ENCODE results near the gene LAMA2. TPM values are rescaled to one million over a fixed set of nuclear protein-coding genes. Genes with fewer than 3 reads are reported as not detected.

LAMA2 gene
- total RNA-seq, 1 donor from 2014 or later: 1.8 TPM

DNA sequence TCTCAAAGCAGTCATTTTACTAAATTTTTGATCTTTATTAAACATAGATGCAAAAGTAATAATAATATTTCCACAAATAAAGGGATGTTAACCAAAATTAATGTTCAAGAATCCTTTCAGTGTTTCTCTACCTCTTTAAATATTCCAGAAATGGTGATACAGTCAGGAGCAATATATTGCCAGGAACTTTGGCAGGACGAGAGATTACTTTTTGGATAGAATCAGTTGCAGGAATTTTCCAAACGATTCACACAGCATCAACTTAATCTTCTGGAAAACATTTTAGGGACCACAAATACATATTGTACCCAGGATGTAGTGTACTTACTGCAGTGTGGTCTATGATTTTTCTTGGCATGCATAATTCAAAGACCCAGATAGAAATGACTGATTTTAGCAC, 125.7 kb downstream of the LAMA2 start:
- H3K4me3 Mint-ChIP-seq (ENCODE audit: unreplicated experiment): no peak overlapping the region
- no peaks in the 10 kb centered on the region for H3K27me3 ChIP-seq (ENCODE audit: insufficient read depth, low read length)
- H3K4me1 ChIP-seq (ENCODE audit: insufficient read depth, low read length): no peaks in the 10 kb centered on the region
- no peak overlapping the region for H3K9ac ChIP-seq (ENCODE audit: low read length)
- DNase-seq (ENCODE audit: low read depth): no peak
- H3K79me2 ChIP-seq (ENCODE audit: insufficient read depth, low read length): no peaks in the 10 kb centered on the region
- H3K36me3 ChIP-seq (ENCODE audit: insufficient read depth, low read length): no peaks in the 10 kb centered on the region
- peaks cover 7% of the 10 kb centered on the region for H3K4me1 Mint-ChIP-seq (ENCODE audit: low read depth, unreplicated experiment)
- no peak overlapping the region for H3K4me2 ChIP-seq (ENCODE audit: low read length)
- no peaks in the 10 kb centered on the region for H3K36me3 Mint-ChIP-seq (ENCODE audit: low read depth, unreplicated experiment)
- TF ChIP-seq, protein P1, sequence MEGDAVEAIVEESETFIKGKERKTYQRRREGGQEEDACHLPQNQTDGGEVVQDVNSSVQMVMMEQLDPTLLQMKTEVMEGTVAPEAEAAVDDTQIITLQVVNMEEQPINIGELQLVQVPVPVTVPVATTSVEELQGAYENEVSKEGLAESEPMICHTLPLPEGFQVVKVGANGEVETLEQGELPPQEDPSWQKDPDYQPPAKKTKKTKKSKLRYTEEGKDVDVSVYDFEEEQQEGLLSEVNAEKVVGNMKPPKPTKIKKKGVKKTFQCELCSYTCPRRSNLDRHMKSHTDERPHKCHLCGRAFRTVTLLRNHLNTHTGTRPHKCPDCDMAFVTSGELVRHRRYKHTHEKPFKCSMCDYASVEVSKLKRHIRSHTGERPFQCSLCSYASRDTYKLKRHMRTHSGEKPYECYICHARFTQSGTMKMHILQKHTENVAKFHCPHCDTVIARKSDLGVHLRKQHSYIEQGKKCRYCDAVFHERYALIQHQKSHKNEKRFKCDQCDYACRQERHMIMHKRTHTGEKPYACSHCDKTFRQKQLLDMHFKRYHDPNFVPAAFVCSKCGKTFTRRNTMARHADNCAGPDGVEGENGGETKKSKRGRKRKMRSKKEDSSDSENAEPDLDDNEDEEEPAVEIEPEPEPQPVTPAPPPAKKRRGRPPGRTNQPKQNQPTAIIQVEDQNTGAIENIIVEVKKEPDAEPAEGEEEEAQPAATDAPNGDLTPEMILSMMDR (IDR thresholded peaks at IDR 0.05; ENCODE audit: insufficient read depth, low read depth, low read length): no peak
- no peak for TF ChIP-seq EZH2 (IDR thresholded peaks at IDR 0.05; ENCODE audit: insufficient read depth, low read length)
- H3K27me3 Mint-ChIP-seq (ENCODE audit: low read depth, unreplicated experiment): no peaks in the 10 kb centered on the region
- no peak overlapping the region for H2AFZ ChIP-seq (ENCODE audit: low read depth, low read length)
- H3K27ac ChIP-seq (ENCODE audit: low read depth, low read length): no peak overlapping the region
- no peaks in the 10 kb centered on the region for H3K9me3 ChIP-seq (ENCODE audit: insufficient read depth, low read depth, low read length)
- no peaks in the 10 kb centered on the region for H3K9me3 Mint-ChIP-seq (ENCODE audit: unreplicated experiment)
- no peak overlapping the region for H3K27ac Mint-ChIP-seq (ENCODE audit: unreplicated experiment)
- H3K4me3 ChIP-seq (ENCODE audit: insufficient read depth, low read depth, low read length): no peak overlapping the region
- no peaks in the 10 kb centered on the region for H4K20me1 ChIP-seq (ENCODE audit: insufficient read depth, low read length)
- FAIRE-seq: no peak

DNA sequence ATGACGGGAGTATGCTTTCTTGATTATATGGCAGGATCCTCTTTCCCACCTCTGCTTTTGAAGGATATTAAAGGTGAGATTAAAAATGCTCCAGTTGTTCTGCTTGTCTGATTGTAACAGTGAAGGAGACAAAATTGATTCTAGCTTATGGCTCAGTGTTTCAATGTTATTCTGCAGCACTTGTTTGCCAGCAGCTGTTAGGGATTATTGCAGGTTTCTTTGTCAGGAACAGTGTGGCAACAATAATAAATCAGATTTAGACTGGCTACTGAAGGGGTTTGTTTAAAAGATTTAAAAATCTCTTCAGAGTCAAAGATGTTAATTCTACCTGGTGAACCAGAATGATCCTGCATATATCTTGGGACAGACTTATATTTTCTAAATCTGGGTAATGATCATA, 126.9 kb downstream of the LAMA2 start:
- DNase-seq (ENCODE audit: low read depth): no peak
- TF ChIP-seq, protein P1 (IDR thresholded peaks at IDR 0.05; ENCODE audit: insufficient read depth, low read depth, low read length): no peak
- TF ChIP-seq EZH2 (IDR thresholded peaks at IDR 0.05; ENCODE audit: insufficient read depth, low read length): no peak
- no peaks in the 10 kb centered on the region for H3K9me3 ChIP-seq (ENCODE audit: insufficient read depth, low read depth, low read length)
- H3K9ac ChIP-seq (ENCODE audit: low read length): no peak overlapping the region
- H3K36me3 ChIP-seq (ENCODE audit: insufficient read depth, low read length): no peaks in the 10 kb centered on the region
- H3K4me1 ChIP-seq (ENCODE audit: insufficient read depth, low read length): no peaks in the 10 kb centered on the region
- H3K27me3 ChIP-seq (ENCODE audit: insufficient read depth, low read length): no peaks in the 10 kb centered on the region
- no peak overlapping the region for H3K27ac ChIP-seq (ENCODE audit: low read depth, low read length)
- Mint-ChIP-seq H3K4me3 (ENCODE audit: unreplicated experiment) (no peak overlapping the region), H3K36me3 (ENCODE audit: low read depth, unreplicated experiment) (no peaks in the 10 kb centered on the region), H3K27me3 (ENCODE audit: low read depth, unreplicated experiment) (no peaks in the 10 kb centered on the region), H3K4me1 (ENCODE audit: low read depth, unreplicated experiment) (peaks cover 7% of the 10 kb centered on the region), H3K27ac (ENCODE audit: unreplicated experiment) (no peak overlapping the region), H3K9me3 (ENCODE audit: unreplicated experiment) (no peaks in the 10 kb centered on the region)
- H3K4me2 ChIP-seq (ENCODE audit: low read length): no peak overlapping the region
- no peaks in the 10 kb centered on the region for H3K79me2 ChIP-seq (ENCODE audit: insufficient read depth, low read length)
- FAIRE-seq: no peak
- H2AFZ ChIP-seq (ENCODE audit: low read depth, low read length): no peak overlapping the region
- no peaks in the 10 kb centered on the region for H4K20me1 ChIP-seq (ENCODE audit: insufficient read depth, low read length)
- no peak overlapping the region for H3K4me3 ChIP-seq (ENCODE audit: insufficient read depth, low read depth, low read length)

DNA sequence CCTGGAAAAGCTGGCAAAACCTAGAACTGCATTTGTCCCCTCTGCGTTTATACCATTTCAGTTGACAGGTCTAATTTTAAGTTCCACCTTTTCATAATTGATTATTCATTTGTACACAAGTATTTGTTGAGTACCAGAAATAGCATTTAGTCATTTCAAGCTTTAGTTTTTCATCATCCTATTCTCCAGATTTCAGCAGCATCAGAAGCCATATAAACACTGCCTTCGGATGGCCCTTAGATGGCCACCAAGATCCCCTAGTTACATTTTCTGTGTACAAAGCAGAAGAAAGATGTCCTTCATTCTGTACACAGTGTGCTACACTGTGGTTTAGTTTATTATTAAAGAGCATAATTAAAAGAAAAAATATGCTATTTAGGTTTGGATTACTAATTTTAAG, 131.4 kb downstream of the LAMA2 start:
- H3K27me3 ChIP-seq (ENCODE audit: insufficient read depth, low read length): no peaks in the 10 kb centered on the region
- FAIRE-seq (no peak), DNase-seq (ENCODE audit: low read depth) (no peak)
- no peaks in the 10 kb centered on the region for H4K20me1 ChIP-seq (ENCODE audit: insufficient read depth, low read length)
- no peak overlapping the region for H3K4me3 ChIP-seq (ENCODE audit: insufficient read depth, low read depth, low read length)
- no peak overlapping the region for H3K9ac ChIP-seq (ENCODE audit: low read length)
- TF ChIP-seq, protein P1 (IDR thresholded peaks at IDR 0.05; ENCODE audit: insufficient read depth, low read depth, low read length): no peak
- no peak for TF ChIP-seq EZH2 (IDR thresholded peaks at IDR 0.05; ENCODE audit: insufficient read depth, low read length)
- H3K9me3 ChIP-seq (ENCODE audit: insufficient read depth, low read depth, low read length): peaks cover 2% of the 10 kb centered on the region
- no peaks in the 10 kb centered on the region for H3K4me1 ChIP-seq (ENCODE audit: insufficient read depth, low read length)
- Mint-ChIP-seq H3K27ac (ENCODE audit: unreplicated experiment) (no peak overlapping the region), H3K36me3 (ENCODE audit: low read depth, unreplicated experiment) (no peaks in the 10 kb centered on the region), H3K4me1 (ENCODE audit: low read depth, unreplicated experiment) (no peaks in the 10 kb centered on the region), H3K27me3 (ENCODE audit: low read depth, unreplicated experiment) (no peaks in the 10 kb centered on the region), H3K9me3 (ENCODE audit: unreplicated experiment) (peaks cover 2% of the 10 kb centered on the region), H3K4me3 (ENCODE audit: unreplicated experiment) (no peak overlapping the region)
- H3K27ac ChIP-seq (ENCODE audit: low read depth, low read length): no peak overlapping the region
- no peak overlapping the region for H2AFZ ChIP-seq (ENCODE audit: low read depth, low read length)
- no peaks in the 10 kb centered on the region for H3K36me3 ChIP-seq (ENCODE audit: insufficient read depth, low read length)
- H3K4me2 ChIP-seq (ENCODE audit: low read length): no peak overlapping the region
- no peaks in the 10 kb centered on the region for H3K79me2 ChIP-seq (ENCODE audit: insufficient read depth, low read length)
